CD4-positive, alpha-beta T cell treated with Interleukin-17A for 4 hours (primary cell): ENCODE measurements around the gene BRAT1.

Source experiments
- DNase-seq: peaks from one replicate; pipeline ENCODE4 v3.0.0-alpha.2; 2020; ENCODE audit warnings: mixed read lengths

Gene BRAT1

DNA sequence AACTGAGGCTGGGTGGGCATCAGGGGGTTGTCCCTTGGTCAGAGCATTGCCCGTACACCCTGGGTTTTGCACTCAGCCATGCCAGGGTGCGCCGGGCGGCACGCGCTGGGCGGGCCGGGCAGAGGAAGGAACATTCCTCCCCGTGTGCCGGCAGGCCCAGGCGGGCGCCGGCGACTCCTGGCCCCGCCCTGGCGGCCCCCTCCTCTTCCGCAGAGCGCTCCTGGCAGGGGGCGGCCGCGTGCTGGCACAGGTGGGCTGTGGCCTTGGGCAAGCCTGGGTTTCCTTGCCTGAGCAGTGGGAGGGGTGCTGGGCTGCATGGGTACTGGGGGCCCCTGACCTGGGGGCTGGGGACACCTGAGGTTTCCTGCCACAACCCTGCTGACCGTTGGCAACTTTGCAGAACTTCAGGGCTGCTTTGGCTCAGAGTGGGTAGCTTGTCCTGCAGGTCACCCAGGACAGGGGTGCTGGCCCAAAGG lies 31.8 kb downstream of the BRAT1 start:
- DNase-seq, result no peak

DNA sequence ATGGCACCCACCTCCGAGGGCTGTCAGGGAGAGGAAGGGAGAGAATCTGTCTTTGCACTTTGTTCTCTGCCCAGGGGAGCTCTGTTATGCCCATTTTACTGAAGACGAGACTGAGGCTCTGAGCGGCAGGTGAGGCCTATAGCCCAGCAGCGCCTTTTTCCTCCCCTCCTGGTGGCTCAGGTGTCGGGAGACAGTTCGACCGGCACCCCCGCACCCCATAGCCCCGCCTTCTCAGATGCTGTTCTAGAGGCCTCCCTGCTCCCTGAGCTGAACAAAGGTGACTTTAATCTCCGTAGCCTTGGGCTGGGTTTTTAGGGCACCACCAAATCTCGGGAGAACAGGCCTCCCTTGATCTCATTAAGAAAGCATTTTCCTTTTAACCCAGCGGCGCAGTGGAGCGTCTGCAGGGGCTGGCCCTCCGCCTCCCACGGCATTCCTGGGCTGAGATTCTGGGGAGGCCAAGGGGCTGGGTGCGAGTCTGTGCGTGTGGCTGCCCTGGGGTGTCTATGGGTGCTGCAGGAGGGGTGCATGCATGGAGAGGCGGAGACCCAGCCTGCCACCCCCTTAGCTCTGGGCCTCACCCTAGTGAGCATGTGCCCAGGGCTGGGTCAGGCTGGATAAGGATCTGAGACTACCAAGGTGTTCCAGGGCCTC lies 32.4 kb downstream of the BRAT1 start:
- peak; percentile 54 for DNase-seq

DNA sequence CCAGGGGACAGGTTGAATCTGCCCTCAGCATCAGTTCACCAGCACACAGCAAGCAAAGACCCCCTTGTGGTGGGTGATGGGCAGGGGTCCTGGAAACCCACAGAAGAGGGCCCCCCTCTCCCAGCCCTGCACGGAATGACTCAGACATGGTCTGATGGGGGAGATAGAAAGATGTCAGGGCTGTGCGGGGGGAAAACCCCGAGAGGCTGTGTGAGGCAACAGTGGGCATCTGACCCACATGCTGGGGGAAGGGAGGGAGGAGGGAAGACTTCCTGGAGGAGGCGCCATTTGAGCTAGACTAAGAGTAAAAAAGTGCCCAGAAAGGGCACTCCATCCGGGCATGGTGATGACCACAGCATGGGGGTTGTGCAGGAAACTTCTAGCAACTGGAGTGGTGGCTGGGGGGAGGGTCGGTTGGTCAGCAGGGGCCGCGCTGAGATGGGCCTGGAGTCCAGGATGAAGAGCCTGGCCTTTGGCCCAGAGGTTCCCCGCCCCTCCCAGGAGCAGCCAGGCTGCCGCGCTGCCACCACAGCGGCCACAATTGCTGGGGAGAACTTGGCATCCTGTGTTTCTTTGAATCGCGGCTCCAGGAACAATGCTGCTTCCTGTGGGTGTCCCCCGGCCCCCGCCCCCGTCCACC lies 33.3 kb downstream of the BRAT1 start:
- peak; percentile 82 for DNase-seq

DNA sequence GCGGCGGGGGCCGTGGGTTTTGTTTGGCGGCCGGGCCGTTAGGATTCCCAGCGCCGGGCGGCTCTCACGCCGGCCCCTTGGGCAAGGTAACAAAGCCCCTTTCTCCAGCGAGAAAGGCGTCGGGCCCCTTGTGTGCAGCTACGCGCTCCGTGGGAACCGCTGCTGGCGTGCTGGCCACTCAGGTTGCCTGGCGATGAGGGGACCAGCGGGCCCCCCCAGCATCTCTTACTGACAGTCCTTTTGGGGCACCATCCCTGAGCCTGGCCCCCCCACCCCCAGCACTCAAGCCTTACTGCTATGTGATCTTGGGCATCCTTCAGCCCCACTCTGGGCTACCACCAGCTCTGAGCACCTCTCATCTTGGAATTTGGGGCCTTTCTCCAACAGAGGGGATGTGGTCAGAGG lies 34.0 kb downstream of the BRAT1 start:
- peak; percentile 38 for DNase-seq

DNA sequence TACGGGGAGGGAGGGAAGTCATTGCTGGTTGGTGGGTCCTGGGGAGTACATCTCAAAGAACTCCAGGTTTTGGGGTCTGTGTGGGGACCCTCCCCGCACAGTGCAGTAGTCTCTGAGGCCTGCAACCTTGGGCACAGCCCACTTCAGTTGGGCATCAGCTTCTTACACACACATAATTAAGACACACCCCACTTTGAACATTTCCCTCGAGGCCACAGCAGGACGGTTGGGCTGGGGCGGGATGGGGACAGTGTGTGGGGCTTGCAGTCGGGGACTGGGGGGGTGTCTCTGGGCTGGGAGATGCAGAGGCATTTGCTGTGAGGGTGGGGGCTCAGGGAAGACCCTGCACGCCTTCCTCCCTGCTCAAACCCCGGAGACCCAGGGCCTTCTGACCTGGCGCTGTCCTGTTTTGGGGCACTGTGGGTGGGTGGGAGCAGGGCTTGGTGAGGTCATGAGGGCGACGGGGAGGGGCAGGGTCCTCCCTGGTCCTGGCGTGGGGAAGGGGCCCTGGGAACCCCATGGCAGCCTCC lies 34.5 kb downstream of the BRAT1 start:
- DNase-seq, result peak; percentile 42

DNA sequence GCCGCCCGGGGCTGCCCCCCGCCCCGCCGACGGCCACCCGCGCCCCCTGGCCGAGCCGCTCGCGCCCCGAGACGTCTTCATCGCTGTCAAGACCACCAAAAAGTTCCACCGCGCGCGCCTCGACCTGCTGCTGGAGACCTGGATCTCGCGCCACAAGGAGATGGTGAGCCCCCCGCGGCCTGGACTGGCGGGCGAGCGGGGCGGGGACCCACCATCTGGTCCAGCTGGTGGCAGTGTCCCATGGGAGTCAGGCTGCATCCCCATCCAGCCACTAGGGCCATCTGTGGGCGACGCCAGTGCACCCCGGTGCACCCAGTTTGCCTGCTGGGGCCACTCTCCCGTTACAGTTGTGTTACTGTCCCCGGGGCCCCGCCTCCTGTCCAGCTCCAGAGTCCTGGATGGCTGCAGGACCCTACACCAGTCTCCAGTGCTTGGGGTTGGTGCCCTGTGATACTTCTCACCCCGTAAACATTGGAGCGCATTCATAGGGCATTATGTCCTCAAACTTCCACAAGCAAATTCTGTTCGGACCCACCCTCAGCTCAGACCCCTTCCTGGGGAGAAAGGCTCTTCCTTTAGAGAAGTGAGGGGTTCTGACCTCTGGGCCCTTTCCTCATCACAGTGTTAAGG lies 35.1 kb downstream of the BRAT1 start:
- peak; percentile 55 for DNase-seq

DNA sequence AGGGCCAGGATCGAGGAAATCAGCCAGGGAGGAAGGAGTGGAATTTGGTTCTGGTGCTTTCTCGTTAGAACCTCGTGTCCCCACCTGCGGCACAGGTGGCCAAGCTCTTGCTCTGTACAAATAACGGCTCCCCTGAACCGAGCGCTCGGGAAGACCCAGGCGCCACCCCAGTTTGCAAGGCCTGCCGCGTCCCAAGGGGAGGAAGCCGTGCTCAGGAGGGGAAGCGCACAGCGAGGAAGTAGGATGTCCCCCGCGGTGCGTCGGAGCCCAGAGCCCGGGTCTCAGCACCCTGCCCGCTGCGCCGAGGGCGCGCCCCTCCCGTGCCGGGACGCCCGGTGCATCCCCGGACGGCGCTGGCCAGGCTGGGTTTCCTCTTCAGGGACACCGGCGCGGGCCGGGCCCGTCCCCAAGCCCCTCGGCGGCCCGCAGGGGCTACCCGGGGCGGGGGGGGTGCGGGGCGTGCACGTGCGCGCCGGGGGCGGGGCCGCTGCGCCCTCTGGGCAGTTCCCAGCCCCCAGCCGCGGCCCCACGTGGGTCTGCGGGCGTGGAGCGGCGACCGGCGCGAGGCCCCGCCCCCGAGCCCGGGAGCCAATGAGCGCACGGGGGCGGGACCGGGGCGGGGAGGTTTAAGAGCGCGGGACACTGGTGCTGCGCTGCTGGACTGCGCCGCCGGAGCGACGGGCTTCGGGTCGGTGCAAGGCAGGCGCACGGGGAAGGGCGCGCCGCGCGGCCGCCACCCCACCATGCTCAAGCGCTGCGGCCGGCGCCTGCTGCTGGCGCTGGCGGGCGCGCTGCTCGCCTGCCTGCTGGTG lies 36.0 kb downstream of the BRAT1 start, which contains the start of gene LFNG:
Gene LFNG, plus strand, starts transcription at position 656 of the 812 bp plus-strand sequence. Its CDS starts 88 bp downstream, at position 744.
- DNase-seq, result peak; percentile 95

DNA sequence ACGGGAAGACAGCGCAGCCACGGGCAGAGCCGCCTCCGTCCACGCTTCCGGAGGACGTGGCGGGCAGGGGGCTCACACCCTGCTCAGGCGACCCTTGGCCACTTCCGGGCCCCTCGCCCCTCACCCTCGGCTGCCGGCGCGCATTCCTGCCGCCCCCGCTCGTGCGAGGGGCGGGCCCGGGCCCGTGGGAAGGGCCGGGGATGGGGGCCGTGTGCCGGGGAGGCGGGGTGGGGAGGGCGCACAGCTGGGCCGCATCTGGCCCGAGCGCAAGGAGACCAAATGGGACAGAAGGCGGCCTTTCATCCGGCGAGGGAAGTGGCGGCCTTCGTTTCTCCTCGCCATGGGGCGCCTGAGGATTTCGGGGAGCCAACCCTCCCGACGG lies 36.6 kb downstream of the BRAT1 start:
- DNase-seq, result no peak

DNA sequence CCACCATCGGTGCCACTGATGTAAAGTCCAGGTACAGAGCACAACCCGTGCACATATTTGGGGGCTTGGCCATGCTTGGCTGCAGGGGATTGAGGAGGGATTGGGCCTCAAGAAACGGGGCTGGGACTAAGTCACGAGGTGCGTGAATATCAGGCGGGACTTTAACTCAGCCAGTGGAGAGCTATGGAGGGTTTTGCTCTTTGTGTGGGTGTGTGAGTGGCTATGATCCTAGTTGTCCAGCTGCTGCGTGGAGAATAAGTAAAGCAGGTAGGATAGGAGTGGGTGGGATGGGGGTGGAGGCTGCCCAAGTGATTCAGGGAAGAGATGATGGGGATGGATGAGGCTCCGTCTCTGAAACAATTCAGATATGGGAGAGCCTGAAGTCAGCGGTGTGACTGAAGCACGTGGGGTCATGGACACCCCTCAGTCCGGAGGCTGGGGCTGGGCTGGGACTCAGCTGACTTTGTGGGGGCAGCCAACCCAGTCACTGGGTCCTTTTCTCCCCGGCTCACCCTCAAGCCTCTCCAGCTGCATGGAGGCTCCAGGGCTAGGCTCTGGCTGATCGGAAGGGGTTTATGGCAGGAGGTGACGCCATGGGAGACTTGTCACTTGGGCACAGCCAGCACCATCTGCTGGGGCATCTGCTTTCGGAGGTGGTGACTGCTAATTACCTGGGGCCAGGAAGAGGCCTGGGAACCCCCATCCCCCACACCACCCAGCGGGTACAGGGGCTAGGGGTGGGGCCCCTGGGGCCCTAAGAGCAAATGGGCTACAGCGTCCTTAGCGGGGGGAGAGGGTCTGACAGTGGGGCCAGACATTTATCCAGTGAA lies 37.4 kb downstream of the BRAT1 start:
- DNase-seq, result no peak

DNA sequence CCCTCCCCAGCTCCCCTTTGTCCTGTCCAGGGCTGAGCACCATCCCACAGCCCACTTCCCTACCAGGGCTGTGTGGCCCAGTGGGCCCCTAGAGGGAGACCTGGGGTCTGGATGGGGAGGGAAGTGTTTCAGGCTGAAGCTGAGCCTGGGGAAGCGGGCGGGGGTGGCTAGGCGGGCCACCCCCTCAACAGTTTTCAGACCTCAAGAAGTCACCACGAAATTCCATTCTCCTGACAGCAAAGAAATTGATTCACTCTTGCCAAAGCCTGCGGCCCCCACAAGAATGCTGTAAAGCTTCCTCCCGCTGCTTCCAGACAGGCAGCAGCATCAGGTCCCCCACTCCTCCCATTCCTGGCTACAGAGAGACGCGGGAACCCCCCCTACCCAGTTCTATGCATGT lies 38.3 kb downstream of the BRAT1 start:
- DNase-seq, result no peak

DNA sequence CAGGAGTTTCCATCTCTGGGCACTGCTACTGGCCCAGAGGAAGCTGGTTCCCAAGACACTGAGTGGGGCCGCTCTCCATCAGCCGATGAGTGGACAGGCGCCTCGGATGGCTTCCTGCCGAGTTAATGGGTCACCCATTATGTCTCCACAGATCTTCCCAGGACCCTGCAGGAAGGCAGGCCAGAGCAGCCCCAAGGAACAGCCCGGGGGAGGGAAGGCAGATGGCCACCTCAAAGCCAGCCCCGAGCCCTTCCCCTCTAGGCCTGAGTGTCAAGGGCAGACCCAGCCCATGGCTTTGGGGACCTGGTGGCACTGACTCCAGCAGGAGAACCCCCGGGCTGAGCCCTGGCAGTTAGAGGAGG lies 39.1 kb downstream of the BRAT1 start:
- DNase-seq, result no peak

DNA sequence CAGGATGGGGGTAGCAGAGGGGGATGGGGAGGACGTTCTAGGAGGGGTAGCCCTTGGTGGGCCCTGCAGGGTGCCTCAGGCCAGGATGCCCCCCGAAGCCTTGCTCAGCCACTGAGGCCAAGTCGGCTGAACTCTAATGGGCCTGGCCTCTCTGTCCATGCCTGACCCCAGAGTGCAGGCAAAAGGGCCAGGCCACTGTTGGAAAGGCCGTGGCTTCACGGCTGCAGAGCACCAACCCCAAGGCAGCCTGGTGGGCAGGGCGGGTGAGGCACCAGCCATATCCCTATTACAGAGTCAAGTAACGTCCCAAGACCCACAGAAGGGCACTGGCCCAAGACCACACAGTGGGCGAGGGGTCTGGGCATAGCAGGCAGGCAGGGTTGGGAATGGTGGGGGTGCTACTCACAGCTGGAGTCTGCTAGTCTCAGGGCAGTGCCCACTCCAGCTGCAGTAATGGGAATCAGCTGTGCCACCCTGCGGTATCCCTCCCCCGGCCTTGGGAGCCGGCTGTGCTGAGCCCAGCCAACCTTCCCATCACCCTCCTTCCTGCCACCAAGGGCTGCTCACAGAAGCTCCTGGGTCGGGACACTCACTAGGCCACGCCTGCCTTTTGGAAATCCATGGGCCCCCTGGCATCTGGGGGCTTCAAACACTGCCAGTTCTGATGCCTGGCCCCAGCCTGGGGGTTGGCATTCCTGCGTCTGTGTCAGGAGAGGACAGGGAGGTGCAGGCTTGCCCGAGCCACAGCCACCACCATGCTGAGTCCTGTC lies 39.7 kb downstream of the BRAT1 start:
- no peak for DNase-seq

DNA sequence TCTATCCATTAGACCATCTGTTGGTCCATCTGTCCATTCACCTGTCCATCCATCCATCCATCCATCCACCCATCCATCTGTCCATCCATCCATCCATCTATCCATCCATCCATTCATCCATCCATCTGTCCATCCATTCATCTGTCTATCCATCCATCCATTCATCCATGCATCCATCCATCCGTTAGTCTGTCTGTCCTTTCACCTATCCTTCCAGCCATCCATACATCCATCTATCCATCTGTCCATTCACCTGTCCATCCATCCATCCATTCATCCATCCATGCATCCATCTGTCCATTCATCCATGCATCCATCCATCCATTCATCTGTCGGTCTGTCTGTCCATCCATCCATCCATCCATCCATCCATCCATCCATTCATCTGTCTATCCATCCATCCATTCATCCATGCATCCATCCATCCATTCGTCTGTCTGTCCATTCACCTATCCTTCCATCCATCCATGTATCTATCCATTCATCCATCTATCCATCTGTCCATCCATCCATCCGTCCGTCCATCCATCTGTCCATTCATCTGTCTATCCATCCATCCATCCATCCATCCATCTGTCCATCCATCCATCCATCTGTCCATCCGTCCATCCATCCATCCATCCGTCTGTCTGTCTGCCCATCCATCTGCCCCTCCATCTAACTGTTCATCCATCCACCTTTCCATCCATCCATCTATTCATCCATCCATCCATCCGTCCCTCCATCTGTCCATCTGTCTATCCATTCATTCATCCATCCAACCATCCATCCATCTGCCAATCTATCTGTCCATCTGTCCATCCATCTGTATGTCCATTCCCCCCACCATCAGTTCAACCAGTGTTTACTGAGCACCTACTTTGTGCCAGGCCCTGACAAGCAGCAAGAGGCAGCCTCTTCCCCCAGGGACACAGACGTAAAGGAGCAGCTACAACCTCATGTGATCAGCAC lies 40.6 kb downstream of the BRAT1 start:
- DNase-seq, result no peak

DNA sequence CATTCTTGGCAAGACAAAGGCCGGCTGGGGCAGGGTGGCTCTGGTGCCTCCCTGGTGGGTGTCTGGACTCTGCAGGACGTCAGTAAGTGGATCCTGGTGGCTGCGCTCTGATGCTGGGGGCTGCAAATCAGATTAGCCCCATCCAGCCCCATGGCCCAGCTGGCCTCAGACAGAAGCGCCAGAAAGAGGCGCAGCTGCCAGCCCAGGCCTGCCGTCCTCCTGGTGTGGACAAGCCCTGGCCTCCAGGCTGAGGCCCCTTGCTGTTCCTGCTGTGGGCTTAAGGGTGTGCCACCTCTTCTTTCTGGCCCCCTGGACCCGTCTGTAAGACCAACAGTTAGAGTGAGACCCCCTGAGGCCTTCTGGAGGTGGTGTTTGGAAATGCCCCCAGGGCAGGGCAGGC lies 41.6 kb downstream of the BRAT1 start:
- DNase-seq, result no peak

DNA sequence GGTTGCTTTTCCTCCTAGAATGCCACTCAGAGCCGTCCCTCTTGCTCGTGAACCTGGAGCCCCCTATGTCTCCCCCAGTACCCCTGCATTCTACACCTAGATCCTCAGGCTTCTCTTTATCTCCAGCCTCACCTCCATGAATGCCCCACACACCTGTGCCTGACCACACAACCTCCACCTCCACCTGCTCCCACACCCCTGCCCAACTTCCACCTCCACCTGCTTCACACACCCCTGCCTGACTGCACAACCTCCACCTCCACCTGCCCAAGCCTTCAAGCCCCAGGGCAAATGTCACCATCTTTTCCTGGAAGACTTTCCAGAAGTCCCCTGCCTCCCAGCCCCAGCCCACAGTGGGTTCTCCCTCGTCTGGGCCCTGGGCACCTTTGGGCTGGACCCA lies 42.6 kb downstream of the BRAT1 start:
- no peak for DNase-seq

DNA sequence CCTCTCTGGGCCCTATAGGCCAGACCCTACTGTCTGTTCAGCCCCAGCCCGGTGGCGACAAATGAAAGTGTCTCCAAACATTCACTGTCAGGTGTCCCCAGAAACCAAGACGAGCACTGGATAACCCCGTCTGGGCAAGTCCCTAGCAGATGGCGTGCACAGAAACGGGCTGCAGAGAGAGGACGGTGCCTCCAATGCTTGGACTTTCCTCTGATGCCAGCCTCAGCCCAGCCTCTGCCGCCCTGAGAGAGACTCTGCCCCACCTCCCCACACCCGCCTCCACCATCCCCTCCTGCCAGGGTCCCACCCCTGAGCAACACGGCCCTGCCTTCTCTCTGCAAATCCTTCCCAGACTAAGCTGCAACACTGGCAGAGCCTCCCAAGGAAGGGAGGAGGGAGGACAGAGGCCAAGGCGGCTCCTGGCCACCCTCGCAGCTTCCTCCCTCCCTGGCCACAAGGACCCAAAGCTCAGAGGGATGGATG lies 43.1 kb downstream of the BRAT1 start:
- peak; percentile 45 for DNase-seq

DNA sequence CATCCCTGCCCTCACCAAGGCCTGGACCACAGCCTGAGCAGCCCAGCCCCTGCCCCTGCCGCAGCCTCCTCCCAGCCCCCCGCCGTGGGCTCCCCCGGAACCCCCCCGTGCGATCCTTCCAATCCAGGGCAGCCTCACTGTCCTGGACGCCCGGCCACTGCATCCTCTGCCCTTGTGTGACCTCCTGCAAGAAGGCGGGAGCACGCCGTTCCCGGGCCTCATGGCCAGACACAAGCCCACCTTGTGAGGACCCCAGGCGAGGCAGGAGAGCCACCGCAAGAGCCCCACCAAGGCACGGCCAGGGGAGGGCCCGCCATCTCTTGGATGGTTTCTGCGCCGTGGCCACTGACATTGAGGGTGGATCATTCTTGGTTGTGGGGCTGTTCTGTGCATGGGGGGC lies 43.6 kb downstream of the BRAT1 start:
- no peak for DNase-seq

DNA sequence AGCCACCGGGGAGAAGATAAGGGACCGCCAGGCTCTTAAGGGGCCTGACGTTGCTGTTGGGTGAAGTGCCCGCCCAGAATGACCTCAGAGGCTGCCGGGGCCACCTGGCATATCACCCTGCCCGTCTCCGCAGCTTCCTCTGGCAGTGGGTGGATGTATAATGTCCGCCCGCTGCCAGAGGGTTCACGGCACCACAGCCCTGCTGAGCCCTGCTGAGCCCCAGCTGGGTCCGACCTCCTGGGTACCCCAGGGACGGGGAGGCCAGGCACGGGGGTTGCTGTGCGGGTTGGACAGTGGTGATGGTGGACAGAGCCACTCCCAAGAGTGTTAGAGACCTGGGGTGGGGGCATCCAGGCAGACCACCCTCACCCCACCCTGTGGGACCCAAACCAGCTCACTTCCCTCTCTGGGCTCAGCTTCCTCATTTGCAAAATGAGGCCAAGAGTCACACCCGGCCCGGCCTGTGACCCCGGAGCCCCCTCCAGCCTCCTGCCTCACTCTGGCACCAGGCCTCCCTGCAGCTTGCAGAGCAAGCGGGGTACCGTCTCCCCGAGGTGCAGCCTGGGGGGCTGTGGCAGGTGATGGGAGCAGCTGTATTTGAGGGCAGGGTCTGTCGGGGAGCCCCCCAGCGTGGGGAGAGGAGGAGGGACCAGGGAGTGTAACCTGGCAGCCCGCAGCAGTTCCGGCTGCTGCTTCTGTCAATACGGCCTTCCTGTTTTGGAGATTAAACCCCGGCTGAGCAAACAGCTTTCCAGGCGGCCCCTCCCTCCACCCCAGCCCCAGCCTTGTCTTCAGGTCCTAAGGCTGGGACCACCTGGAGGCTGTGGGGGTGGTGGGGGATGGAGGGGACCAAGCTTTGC lies 44.2 kb downstream of the BRAT1 start:
- peak; percentile 82 for DNase-seq
